GM19463 (cell line): ENCODE results near the gene DNAL4.

ENCODE experiments used
- ATAC-seq: cut with Tn5 transposase; IDR thresholded peaks from one replicate; pipeline ENCODE4 v1.9.1; 2021; ENCODE audit warnings: mild to moderate bottlenecking, moderate library complexity; ENCODE audit not compliant: unreplicated experiment

DNAL4 gene

GRCh38 chr22:38741576-38741975 lies 52.4 kb downstream of the DNAL4 start:
- ATAC-seq = no peak

- ATAC-seq = no peak
These were observed 52.8 kb downstream of the DNAL4 start for GRCh38 chr22:38741166-38741565.

- no peak for ATAC-seq
These were observed 53.2 kb downstream of the DNAL4 start for GRCh38 chr22:38740754-38741153.

GRCh38 chr22:38740116-38740723 lies 53.7 kb downstream of the DNAL4 start:
- ATAC-seq = no peak

- ATAC-seq = no peak
These were observed 54.5 kb downstream of the DNAL4 start for GRCh38 chr22:38739300-38740055.

- ATAC-seq = no peak
These were observed 55.4 kb downstream of the DNAL4 start for GRCh38 chr22:38738475-38739070.

- ATAC-seq = no peak
These were observed 56.5 kb downstream of the DNAL4 start for GRCh38 chr22:38737302-38738060.

- no peak for ATAC-seq
These were observed 57.7 kb downstream of the DNAL4 start for GRCh38 chr22:38736257-38736570.

- ATAC-seq = no peak
These were observed 58.3 kb downstream of the DNAL4 start for GRCh38 chr22:38735465-38736256.

GRCh38 chr22:38735126-38735464 lies 58.8 kb downstream of the DNAL4 start:
- no peak for ATAC-seq

- ATAC-seq = no peak
These were observed 59.4 kb downstream of the DNAL4 start for GRCh38 chr22:38734421-38735100.

- ATAC-seq = no peak
These were observed 60.1 kb downstream of the DNAL4 start for GRCh38 chr22:38733724-38734381.

- no peak for ATAC-seq
These were observed 60.6 kb downstream of the DNAL4 start for GRCh38 chr22:38733329-38733723.

- ATAC-seq = no peak
These were observed 61.6 kb downstream of the DNAL4 start for GRCh38 chr22:38732251-38732815.

GRCh38 chr22:38731703-38732161 lies 62.2 kb downstream of the DNAL4 start:
- ATAC-seq = no peak

GRCh38 chr22:38730411-38730871 lies 63.5 kb downstream of the DNAL4 start:
- ATAC-seq = no peak

- ATAC-seq = no peak
These were observed 64.0 kb downstream of the DNAL4 start for GRCh38 chr22:38729946-38730345.

- no peak for ATAC-seq
These were observed 64.8 kb downstream of the DNAL4 start for GRCh38 chr22:38728871-38729796.
